Hematopoietic multipotent progenitor cell treated with erythropoietin and hydrocortisone succinate and interleukin-3 and kit ligand, for 4 days (in vitro differentiated cells): Measurements from ENCODE around the gene NCOA5.

Experiments
- DNase-seq: peaks from one replicate; pipeline ENCODE4 v3.0.0-alpha.2; 2015

NCOA5 gene

DNA sequence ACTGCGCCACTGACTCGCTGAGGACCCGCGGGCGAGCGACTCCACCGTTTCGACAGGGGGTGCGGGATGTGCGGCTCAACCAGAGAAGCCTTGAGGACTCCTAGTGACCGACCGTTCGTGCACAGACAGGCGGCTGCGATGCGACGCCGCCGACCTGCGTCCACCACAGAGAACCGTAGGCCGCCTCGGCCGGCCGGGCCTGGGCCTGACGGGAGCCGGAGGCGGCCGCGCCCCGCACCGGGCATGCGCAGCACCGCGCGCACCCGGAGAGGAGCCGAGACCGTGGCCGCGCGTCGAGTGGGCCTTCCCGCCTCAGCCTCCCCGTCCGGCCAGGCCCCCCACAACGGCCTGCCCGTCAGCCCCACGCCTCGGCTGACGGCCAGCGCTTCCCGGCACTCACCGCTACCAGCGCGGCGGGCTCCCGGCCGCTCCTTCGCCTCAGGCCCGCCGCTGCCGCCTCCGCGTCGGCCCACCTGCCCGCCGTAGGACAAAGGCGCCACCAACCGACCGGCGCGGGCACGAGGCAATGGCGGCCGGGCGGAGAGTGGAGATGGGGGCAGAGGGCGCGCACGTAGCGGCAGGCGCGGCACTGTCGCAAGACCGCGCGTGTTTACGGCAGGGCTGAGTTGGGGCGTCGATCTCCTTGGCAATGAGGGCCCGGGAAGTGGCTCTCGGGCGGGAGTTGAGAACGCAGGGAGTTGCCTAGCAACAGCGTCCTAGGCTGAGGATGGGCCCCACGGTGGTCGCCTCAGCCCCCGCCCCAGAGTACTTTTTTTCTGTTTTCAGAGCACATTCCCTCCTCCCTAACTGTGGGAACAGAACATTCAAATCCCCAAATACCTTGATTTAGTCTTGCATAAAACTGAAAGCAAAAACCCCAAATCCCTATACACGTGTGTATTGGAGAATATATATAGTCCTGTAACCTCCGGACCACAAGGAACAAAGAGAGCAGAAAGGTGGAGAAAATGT lies at the start of gene NCOA5:
TSS of gene NCOA5 (minus strand) at position 546 of the 972 bp plus-strand sequence. CDS start 10,538 bp downstream, outside the sequence.
- DNase-seq = peak; percentile 98

DNA sequence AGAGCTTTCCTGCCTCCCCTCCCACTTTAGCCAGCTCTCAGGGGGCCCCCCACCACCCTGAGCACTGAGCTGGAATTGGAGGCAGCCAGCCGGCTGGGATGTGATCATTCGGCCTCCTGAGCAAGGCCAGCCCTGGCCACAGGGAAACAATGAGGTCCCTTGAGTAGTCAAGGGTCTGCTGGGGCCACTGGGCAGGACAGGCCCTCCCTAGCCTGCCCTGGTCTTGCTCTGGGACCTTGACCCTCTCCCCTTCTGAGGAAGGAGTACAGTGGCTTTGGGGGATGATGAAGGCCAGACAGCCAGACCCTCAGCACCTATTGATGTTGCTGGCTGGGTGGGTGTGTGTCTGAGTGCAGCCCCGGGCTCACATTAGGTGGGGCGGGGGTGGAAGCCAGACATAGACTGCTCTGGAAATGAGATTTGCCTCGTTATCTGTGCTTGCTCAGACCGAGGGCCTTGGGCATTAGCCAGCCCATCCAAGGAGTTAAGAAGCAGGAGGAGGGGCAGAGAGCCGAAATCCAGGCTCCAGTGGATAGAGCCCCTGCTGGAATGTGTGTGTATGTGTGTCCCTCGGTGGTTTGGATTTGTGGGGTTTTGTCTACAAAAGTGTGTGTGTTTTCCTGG lies 49.6 kb upstream of the NCOA5 start:
- DNase-seq = no peak

DNA sequence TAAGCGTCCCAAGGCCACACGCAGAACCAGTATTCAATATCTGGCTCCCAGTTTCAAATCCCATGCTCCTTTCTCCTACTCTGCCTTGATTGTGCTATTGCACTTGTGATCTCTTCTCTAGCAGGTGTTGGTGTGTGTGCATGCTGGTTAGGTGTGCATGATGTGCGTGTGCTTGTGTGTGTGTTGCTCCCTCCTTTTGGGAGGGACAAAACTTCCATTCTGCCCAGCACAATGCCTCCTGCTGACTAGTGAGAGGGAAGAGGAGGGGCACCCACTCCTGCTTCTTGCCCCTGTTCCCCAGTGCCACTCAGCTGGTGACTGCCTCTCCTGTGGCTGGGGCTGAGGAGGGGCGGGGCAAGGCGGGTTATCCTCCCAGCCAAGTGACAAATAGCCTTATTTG lies 48.1 kb upstream of the NCOA5 start:
- no peak for DNase-seq

DNA sequence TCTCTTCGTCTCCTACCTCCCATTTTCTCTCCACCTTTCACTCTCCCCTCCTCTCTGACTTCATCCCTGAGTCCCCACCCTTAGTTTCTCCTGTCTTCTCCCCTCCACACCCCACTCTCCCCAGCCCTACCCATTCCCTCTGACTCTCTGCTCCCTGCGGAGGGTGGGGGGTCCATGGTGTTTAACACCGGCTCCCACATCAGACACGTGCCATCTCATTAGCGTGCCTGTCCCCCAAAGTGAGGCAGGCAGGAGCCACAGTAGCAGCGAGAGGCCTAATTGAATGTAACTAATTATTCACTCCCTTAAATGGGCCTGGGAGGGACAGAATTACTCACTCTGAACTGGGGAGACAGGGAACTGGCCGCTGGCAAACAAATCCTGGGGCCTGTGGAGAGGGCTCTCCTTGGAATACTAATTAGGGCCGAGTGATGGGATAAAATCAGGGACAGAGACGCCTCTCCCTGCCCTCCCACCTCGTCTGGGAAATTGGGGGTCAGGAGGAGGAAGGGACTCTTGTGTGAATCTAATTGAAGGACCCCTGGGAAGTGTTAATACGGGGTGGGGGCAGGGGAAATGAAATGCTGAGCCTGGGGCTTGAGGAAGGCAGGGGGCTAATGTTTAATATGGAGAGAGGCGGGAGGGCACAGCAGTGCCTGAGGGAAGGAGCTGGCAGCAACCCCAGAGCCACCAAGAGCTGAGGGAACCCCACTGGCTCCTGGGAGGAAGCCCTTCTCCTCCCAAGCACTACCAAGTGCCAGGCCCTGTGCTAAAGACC lies 46.3 kb upstream of the NCOA5 start:
- DNase-seq = no peak

DNA sequence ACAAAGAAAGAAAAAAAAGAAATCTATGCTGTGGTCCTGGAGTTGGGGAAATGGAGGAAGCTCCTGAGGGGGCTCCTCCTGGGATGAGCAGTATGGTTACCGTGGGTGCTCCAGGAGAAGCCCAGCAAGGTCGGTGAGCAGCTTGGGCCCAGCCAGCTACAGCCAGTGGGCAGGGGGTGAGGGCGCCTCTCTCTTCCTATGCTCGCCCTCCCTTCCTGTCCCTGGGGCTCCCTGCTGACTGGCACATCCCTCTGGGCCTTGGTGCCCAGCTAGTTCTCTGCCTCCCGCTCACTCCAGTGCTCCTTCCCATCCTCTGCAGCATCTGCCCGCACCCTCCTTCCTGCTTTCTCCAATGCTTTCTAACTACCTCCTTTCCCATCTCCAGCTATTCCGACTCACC lies 45.0 kb upstream of the NCOA5 start:
- DNase-seq = no peak

DNA sequence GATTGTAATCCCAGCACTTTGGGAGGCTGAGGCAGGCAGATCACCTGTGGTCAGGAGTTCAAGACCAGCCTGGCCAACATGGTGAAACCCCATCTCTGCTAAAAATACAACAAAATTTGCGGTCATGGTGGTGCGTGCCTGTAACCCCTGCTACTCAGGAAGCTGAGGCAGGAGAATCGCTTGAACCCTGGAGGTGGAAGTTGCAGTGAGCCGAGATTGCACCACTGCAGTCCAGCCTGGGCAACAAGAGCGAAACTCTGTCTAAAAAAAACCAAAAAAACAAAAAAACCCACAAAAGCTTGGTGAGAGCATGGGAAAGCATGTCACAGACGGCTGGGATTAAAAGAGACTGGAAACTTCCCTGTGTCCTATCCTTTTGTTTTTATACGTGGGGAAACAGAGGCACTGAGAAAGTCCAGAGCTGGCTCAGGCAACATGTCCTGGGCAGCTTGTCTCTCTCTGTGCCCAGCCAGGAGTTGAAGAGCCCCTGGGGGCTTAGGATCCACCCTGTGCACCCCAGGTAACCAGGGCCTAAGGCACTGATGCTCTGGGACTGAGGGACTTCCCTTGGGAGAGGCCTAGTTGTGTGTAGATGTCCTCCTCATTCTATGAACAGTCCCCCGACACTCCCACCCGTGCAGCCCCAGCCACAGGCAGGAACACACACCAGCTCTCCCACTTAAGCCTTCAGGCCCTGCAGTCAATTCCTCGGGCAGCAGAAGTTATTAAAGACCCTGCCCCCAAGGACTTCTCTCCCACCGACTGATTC lies 44.3 kb upstream of the NCOA5 start:
- DNase-seq = no peak

DNA sequence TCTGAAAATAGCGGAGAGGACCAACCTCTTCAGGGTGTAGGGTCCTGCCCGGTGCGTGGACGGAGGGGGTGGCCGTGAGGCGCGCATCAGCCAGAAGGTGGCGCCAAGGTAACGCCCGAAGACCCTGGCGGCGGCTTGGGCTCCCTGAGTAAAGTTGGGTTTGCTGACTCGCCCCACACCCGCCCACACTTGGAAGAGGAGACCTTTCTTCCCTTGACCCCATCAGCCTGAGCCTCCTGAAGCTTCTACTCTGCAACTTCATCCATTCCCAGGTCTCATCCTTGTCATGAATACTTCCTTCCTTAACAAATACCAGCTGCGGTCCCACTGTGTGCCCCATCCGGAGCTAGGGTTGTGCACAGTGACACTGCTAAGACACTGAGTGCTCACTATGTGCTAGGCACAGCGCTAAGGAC lies 43.0 kb upstream of the NCOA5 start:
- peak; percentile 85 for DNase-seq

DNA sequence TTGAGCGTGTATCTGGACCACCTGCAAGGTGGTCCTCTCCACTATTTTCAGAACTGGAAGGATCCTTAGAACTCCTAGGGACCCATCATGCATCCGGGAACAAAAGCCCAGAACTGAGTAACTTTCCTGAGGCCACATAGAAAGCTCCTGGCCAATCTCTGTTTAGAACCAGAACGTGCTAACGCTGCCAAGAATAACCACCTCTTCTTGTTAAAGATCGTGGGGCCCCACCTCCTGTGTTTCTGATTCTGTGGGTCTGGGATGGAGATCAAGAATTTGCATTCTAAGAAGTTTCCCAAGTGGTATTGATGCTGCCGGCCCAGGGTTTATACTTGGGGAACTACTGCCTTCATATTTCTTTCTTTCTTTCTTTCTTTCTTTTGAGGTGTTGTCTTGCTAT lies 41.6 kb upstream of the NCOA5 start:
- no peak for DNase-seq

DNA sequence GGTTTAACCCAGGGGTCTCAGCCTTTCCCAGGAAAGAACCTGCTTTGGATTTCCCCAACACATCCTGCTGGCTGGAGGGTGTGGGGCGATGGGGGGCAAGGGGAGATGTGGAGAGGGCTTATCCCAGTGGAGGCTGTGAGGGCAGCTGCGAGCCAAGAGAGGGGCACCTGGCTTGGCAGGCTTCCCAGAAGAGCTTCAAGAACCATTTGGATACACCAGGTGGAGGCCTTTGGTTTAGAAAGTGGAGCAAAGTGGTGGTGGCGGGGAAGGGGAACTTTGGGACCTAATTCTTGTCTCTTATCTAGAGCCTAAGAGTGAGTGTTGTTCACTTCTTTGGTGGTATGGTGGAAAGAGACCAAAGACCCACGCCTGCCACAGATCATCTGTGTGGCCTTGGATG lies 40.8 kb upstream of the NCOA5 start:
- DNase-seq = no peak

DNA sequence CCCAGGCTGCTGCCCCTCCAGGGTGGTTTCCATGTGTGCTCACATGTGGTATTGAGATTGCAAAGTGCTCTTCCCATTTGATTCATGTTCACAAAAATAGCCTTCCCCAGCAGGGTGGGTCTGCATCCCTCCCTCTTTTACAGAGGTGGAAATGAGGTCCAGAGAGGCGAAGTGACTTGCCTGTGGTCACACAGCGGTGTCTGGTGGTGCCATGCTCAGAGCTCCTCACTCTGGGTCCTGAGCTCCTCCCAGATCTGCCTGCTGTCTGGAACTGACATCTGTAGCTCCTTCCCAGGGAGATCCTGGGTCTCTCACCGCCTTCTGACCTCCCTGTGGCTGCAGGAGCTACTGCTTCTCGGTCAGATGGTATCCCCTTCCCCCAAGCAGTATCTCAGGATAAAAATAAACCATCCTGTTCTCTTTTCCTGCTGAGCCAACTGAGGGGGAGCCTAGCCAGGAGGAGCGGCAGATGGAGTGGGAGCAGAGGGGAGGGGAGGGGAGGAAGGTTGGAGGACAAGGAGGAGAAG lies 40.3 kb upstream of the NCOA5 start:
- DNase-seq = no peak

DNA sequence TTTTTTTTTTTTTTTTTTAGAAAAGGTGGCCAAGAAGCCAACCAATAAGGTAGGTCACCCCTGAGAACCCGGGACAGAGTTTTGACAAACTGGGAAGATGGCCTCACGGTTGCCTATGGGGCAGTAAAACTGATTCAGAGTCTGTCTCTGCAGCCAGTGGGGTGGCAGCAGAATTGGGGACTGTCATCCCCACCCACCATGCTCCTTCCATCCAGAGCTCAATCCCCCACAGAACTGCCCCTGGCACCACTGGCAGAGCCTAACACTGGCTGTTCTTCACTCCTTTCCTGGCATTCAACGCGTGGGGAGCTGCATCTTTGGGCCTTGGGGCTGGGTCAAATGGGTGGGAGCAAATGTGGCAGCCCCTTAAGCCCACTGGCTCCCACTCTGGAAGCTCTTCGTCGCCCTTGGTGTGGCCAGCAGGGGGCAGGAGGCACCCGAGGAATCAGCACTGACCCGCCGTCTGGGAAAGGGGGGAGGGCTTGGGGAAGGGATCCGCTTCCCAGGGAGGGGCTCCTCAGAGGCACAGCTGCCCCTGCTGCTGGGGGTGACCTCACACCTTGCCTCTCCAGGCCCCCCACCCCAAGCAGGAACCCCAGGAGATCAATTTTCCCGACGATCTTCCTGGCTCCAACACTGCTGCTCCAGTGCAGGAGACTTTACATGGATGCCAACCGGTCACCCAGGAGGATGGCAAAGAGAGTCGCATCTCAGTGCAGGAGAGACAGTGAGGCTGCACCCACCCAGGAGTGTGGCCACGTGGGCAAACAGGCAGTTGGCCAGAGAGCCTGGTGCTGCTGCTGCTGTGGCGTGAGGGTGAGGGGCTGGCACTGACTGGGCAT lies 38.8 kb upstream of the NCOA5 start:
- peak; percentile 37 for DNase-seq

DNA sequence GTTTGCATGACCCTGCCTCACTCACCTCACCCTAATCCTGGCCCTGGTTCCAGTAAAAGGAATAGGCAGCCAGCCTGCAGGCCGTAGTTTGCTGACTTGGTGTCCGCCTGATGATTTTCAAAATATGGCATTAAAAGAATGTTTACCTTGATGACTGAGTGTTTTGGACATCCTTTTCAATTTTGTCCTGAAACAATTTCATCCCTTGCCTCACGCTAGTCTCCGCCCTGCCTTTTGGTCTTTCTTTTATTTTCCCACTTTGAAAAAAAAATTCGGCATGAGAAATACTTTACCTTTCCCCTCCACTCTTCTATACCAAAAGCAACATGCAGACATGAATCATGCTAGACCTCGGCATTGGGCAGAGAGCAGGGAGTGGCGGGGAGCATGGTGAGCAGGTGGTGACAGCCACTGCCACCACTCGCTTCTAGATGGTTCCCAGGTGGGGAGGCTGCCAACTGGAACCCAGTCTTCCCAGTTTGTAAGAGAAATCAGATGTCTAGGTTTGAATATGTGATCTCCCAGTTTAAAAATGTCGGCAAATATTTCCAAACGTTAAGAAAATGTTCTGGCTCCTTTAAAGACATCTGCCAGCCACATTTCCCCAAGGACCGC lies 37.7 kb upstream of the NCOA5 start:
- DNase-seq = no peak

DNA sequence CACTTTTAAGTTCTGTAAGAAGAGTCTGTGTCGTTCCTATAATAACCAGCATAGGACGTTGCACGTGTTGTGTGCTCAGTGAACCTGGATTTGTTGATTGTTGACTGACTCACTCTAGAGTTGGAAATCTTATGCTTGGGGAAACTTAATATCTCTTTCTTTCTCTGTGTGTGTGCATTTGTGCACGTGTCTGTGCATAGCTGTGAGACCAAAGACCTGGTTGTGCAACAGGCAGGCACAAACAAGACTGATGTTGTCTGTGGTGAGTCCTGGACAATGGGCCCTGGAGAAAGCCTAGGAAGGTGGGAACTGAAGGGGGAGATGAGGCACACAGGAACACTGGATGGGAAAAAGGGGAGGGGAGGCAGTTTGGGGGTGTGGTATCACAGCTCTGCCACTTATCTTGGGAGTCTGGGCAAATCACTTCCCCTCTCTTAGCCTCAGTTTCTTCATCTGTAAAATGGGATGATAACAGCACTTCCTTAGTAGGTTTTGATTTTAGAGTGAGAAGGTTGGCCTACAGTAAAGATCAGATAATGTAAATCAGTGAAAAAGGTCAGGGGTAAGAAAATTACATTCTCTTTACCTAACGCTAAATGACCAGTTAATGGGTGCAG lies 36.8 kb upstream of the NCOA5 start:
- DNase-seq = no peak

DNA sequence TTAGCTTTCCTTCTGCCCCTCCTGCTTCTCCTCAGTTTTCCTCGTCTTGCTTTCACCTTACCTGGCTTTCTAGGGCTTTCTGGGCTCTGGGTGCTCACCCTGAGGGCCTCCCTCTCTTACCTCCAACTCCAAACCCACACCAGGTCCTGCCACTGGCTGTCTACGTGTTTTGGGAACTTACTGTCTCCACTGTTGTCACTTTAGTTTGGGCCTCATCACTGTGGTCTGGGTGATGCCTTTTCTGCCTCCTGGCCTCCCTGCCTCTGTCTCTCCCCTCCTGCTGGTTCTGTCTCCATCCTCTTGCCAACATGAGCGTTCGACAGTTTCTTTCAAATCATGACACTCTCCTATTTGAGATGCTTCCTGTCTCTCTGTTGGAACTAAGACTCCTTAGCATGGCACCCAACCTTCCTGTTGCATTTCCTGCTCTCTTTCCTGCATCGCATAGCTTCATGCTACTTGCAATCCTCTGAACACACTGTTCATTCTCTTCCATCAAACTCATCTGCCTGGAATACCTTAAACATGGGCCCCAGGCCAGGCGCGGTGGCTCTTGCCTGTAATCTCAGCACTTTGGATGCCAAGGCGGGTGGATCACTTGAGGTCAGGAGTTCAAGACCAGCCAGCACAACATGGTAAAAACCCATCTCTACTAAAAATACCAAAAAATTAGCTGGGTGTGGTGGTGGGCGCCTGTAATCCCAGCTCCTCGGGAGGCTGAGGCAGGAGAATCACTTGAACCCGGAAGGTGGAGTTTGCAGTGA lies 33.9 kb upstream of the NCOA5 start:
- no peak for DNase-seq

DNA sequence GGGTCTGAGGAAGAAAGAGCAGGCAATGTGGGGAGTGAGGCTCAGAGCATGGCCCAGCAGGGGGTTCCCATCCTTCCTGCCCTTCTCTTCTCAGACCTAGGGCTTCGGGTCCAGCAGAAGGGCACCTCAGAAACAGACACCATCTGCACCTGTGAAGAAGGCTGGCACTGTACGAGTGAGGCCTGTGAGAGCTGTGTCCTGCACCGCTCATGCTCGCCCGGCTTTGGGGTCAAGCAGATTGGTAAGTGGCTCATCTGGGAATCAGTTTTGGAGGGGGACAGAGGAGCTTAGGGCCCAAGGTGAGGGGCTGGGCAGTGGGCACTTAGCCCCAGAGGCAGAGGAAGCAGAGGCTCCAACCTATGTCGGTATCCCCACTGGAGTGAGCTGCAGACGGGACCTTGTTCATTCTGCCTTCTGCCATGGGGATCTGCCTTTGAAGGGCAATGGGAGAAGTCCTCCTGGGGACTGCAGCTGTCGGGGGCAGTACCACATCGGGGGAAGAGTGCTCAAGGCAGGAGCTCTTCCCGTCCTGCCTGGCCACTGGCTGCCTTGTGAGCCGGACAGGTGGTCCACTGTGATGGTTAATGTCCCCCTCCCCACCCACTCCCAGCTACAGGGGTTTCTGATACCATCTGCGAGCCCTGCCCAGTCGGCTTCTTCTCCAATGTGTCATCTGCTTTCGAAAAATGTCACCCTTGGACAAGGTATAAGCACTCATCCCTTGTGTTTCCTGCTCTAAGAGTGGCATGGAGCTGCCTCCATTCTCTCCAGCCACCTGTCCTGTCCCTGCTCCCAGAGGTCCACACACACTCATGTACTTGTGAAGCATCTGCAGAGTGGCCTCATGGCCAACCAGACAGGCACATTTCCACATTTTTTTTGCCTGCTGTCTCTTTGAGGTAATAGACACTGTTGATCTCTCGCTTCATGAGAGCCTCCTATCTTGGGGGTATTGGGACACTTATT lies 33.0 kb upstream of the NCOA5 start:
- DNase-seq = no peak

DNA sequence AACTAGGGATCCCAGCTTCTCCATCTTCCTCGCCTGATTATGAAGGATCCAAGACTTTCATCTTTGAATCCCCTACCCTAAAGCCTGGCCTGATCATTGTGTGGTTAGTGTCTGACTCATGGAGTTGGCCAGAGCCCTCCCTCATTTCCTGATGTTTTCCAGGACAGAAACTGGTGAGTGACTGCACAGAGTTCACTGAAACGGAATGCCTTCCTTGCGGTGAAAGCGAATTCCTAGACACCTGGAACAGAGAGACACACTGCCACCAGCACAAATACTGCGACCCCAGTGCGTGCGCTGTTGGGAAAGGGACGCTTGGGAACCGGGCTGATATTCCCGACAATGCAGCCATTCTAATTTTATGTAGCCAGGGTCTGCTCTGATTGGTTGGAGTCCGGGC lies 32.3 kb upstream of the NCOA5 start:
- DNase-seq = no peak

DNA sequence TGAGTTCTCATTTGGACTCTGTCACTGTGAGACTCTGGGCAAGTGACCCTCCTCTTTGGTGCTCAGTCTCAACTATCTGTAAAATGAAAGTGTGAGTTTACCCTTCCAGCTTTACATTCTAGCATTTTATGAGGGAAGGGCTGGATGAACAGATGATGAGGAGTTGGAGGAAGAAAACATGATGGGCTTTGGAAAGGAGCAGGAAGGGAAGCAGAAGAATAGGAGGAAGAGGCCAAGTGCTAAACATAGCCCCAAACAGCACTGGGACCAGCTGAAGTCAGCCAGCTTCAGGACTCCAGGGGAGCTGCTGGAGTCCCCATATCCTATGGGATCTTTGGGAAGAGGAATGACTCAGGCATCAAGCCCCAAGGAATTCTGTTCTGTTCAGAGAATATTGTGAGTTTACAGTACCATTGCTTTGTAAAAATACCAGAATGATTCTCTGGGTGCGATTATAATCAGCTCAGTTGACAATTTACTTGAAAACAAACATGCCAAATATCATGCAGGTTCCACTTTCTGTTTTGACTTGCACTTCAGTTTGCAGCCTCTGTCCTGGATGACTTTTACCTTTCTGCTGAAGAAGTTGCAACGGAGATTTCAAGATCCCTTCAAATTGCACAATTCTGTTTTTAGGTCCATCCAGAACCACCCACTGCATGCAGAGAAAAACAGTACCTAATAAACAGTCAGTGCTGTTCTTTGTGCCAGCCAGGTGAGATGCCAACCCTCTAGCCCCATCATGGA lies 31.6 kb upstream of the NCOA5 start:
- no peak for DNase-seq

DNA sequence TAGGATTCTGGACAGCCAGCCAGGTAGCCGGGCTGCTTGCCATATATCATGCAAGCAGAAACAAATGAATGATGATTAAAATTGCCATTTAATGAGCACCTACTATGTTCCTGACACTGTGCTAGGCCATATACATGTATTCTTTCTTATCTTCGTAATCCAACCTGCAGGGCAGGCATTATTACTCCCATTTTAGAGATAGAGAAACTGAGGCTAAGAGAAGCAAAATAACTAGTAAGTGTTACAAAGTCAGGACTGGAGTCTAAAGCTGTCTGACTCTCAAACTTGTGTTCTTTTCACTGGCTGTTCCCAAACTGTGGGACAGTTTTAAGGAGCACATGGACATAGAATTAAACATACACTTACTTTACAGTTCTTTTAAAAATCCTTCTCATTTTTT lies 30.4 kb upstream of the NCOA5 start:
- no peak for DNase-seq
